ENCODE measurements around the gene TTC34. TPM values are rescaled to one million over a fixed set of nuclear protein-coding genes. Genes with fewer than 3 reads are reported as not detected.

TTC34 gene
- total and polyA plus RNA-seq, 8 donors, result 0.18 to 0.99 (median 0.44) TPM

- intact Hi-C loops (cut with DNase I), result no loop called here
- ATAC-seq (no peak), FAIRE-seq (no peak), DNase-seq (peak in 1 of 6 donors; percentile 26)
- TF ChIP-seq, protein P1, sequence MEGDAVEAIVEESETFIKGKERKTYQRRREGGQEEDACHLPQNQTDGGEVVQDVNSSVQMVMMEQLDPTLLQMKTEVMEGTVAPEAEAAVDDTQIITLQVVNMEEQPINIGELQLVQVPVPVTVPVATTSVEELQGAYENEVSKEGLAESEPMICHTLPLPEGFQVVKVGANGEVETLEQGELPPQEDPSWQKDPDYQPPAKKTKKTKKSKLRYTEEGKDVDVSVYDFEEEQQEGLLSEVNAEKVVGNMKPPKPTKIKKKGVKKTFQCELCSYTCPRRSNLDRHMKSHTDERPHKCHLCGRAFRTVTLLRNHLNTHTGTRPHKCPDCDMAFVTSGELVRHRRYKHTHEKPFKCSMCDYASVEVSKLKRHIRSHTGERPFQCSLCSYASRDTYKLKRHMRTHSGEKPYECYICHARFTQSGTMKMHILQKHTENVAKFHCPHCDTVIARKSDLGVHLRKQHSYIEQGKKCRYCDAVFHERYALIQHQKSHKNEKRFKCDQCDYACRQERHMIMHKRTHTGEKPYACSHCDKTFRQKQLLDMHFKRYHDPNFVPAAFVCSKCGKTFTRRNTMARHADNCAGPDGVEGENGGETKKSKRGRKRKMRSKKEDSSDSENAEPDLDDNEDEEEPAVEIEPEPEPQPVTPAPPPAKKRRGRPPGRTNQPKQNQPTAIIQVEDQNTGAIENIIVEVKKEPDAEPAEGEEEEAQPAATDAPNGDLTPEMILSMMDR (IDR thresholded peaks at IDR 0.05), result no peak
- Histone ChIP-seq H3K27ac (no peak overlapping the region), H3K4me1 (no peaks in the 10 kb centered on the region), H3K9me3 (no peaks in the 10 kb centered on the region), H3K4me3 (no peak overlapping the region), H3K27me3 (no peaks in the 10 kb centered on the region), H3K36me3 (no peaks in the 10 kb centered on the region)
- WGBS, 2 donors, result 74 to 86% methylated on average over 8 of the region's 8 CpGs
These were observed 10.0 kb upstream of the TTC34 start for GRCh38 chr1:2811533-2811918.

- FAIRE-seq, result no peak
- H3K9me3 ChIP-seq, result no peaks in the 10 kb centered on the region
- H3K27ac ChIP-seq, result no peak overlapping the region
- H3K36me3 ChIP-seq, result no peaks in the 10 kb centered on the region
- no peak for ATAC-seq
- no peak overlapping the region for H3K4me3 ChIP-seq
- intact Hi-C loops (cut with DNase I), result no loop called here
- no peaks in the 10 kb centered on the region for H3K27me3 ChIP-seq
- peak in 1 of 6 donors; percentile 42 for DNase-seq
- no peaks in the 10 kb centered on the region for H3K4me1 ChIP-seq
- TF ChIP-seq, protein P1 (IDR thresholded peaks at IDR 0.05), result no peak
- 62 to 64% methylated on average over 9 of the region's 9 CpGs for WGBS, 2 donors
These were observed 9.5 kb upstream of the TTC34 start for GRCh38 chr1:2810899-2811532.

DNA sequence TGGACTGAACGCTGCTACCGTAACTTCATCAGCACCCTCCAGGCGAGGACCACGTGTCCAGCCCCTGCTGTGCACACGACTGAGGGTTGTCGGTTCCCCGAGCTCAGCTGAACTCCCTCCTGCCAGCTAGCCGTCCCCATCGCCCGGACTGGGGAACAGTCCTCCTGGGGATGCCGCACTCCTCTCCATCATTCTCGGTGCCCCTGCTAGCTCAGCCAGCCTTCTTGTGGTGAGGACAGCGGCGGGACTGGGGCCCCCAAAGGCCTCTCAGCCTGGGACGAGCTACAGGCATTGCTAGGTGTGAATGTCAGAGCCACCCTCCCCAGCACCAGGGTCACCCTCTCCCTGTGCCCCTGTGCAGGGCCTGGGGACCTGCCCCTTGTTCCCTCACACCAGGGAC is 8.8 kb upstream of the TTC34 start:
- TF ChIP-seq, protein P1 (IDR thresholded peaks at IDR 0.05), result no peak
- intact Hi-C loops (cut with DNase I), result no loop called here
- Histone ChIP-seq H3K4me3 (no peak overlapping the region), H3K36me3 (no peaks in the 10 kb centered on the region), H3K27ac (no peak overlapping the region), H3K9me3 (no peaks in the 10 kb centered on the region), H3K4me1 (no peaks in the 10 kb centered on the region), H3K27me3 (no peaks in the 10 kb centered on the region)
- WGBS, 2 donors, result 74 to 87% methylated on average over 15 of the region's 15 CpGs
- ATAC-seq (no peak), DNase-seq (peak in 1 of 6 donors; percentile 35), FAIRE-seq (no peak)

GRCh38 chr1:2809656-2810055 is 8.2 kb upstream of the TTC34 start:
- FAIRE-seq (no peak), DNase-seq (peak in 1 of 6 donors; percentile 37), ATAC-seq (no peak)
- TF ChIP-seq, protein P1 (IDR thresholded peaks at IDR 0.05), result no peak
- Histone ChIP-seq H3K4me3 (no peak overlapping the region), H3K27ac (no peak overlapping the region), H3K27me3 (no peaks in the 10 kb centered on the region), H3K36me3 (no peaks in the 10 kb centered on the region), H3K4me1 (no peaks in the 10 kb centered on the region), H3K9me3 (no peaks in the 10 kb centered on the region)
- intact Hi-C loops (cut with DNase I), result no loop called here
- 78 to 81% methylated on average over 13 to 17 of the region's 17 CpGs for WGBS, 2 donors

DNA sequence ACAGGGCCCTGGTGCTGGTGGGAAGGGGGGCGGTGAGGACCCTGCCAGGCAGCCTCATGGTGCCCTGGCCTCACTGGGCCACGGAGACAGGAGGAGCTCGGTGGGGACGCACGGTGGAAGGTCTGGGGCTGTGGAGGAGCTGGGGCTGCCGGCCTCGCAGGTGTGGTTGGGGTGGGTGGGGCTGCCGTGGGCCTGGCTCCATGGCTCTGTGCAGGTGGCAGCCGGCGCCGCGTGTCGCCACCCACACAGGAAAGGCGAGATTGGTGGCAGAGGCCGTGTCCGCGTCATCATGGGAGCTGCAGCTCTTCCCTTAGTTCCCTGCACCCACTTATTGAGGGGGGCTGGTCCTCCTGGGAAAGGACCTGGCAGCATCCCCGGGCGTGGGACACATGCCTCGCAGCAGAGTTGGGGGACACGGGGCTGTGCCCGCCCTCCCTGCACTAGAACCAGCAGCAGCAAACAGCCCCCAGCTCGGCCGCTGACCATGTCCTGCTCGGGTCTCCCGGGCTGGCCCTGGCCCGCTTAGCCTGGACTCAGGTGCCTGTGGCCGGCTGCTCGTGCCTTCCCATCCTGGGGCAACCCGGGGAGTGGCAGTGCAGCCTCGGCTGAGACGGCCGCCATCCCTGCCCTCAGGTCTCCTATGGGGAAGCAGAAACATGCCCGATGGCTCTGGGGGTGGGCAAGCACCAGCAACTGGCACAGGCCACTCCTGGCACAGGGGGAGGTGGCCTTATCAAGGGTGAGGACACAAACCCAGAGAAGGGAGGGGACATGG is 7.5 kb upstream of the TTC34 start:
- intact Hi-C loops (cut with DNase I), result no loop called here
- H3K27ac ChIP-seq, result no peak overlapping the region
- H3K4me3 ChIP-seq, result no peak overlapping the region
- H3K9me3 ChIP-seq, result no peaks in the 10 kb centered on the region
- TF ChIP-seq, protein P1 (IDR thresholded peaks at IDR 0.05), result no peak
- FAIRE-seq, result no peak
- DNase-seq, result peak in 1 of 6 donors; percentile 74
- WGBS, 2 donors, result 71 to 84% methylated on average over 33 to 34 of the region's 34 CpGs
- no peaks in the 10 kb centered on the region for H3K36me3 ChIP-seq
- H3K4me1 ChIP-seq, result no peaks in the 10 kb centered on the region
- no peak for ATAC-seq
- no peaks in the 10 kb centered on the region for H3K27me3 ChIP-seq

All from pancreas (tissue), 10 donors.